ENCODE data around the gene OGG1. TPM values are rescaled to one million over a fixed set of nuclear protein-coding genes. Genes with fewer than 3 reads are reported as not detected.
A peak's percentile ranks its signal among the peaks of the same experiment; 100 is the strongest.

The OGG1 gene
- 10 to 100 TPM; 44.4 to 56.8 (median 50.9) TPM for polyA plus RNA-seq (ENCODE audit: insufficient read length in 3 of 3)

- peak; percentile 90 to 97 (median 94) for DNase-seq (ENCODE audit: low read depth in 3 of 3, low spot score in 2 of 3)
Measured at GRCh38 chr3:9749645-9750555, at the start of gene OGG1. OGG1 (plus strand) TSS chr3:9749952; CDS start chr3:9750287, 335 bp downstream.

DNA sequence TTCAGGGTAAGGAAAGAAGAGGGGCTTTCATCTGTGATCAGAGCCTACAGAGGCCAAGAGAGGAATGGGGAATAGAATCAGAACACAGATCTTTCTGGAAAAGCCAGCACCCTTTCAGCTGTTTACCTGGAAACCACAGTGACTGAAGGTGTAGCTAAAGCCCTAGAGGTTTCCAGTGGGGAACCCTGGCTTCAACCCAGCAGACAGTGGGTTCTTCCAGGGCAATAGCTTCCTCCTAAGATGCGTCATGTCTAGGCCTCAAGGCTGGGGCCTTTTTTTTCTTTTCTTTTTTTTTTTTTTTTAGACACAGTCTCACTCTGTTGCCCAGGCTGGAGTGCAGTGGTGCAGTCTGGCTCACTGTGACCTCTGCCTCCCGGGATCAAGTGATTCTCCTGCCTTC lies 49.2 kb upstream of the OGG1 start:
- DNase-seq (ENCODE audit: low read depth in 3 of 3, low spot score in 2 of 3), result no peak

DNA sequence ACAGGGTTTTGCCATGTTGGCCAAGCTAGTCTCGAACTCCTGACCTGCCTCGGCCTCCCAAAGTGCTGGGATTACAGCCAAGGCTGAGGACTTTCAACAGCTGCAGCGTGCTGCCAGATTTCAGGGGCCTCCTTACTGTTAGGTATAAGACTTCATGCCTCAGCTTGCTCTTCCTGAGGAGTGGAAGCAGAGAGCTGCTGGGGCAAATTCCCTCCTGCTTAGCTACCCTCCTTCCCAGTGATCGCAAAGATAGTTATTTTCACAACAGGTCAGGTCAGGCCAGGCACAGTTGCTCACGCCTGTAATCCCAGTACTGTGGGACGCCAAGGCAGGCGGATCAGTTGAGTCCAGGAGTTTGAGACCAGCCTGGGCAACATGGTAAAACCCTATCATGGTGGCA lies 48.7 kb upstream of the OGG1 start:
- no peak for DNase-seq (ENCODE audit: low read depth in 3 of 3, low spot score in 2 of 3)

GRCh38 chr3:9701711-9702110 lies 48.0 kb upstream of the OGG1 start:
- no peak for DNase-seq (ENCODE audit: low read depth in 3 of 3, low spot score in 2 of 3)

DNA sequence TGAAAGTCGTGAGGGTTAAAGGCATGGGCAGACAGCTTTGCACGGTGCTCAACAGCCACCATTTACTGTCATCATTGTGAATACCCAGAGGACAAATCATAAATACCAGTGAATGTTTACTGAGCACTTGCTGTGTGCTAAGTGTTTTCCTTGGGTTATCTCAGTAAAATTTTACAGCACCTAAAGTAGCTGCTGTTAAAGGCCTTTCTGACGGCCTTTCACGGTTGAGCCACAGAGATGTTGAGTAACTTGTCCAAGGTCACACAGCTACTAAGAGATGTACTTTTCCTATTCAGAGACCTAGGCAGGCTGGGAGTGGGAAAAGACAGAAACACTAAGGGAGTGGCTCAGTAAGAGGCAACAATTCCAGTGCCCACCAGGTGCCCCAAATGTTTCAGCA lies 46.5 kb upstream of the OGG1 start:
- DNase-seq (ENCODE audit: low read depth in 3 of 3, low spot score in 2 of 3), result no peak

DNA sequence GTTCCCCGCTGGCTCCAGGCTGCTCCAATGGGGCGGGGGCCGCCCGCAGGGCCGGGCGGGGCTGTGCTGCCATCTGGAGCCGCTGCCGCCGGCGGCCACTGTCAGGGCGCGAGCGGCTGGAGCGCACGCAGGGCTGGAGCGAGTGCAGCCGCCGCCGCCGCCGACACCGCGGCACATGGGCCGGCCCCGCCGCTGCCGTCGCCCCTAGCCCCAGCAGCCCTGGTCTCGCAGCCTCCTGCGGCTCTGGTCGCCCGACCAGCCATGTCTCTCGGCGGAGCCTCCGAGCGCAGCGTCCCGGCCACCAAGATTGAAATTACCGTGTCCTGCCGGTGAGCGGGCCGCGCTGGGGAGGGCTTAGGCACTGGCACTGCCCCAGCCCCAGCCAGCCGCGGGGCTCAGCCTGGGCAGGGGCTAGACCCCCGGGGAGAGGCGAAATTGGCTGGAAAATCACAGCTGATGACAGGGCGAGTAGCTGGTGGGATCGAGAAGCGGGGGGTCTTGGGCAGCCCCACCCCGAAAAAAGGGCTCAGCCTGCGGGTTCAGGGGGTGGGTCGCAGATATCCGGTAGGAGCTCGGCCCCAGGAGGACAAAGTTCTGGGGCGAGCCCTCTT lies 45.9 kb upstream of the OGG1 start, which contains the start of gene CPNE9:
TSS of gene CPNE9 (plus strand) at position 98 of the 611 bp plus-strand sequence. CDS start at position 262, 164 bp downstream.
- no peak for DNase-seq (ENCODE audit: low read depth in 3 of 3, low spot score in 2 of 3)

DNA sequence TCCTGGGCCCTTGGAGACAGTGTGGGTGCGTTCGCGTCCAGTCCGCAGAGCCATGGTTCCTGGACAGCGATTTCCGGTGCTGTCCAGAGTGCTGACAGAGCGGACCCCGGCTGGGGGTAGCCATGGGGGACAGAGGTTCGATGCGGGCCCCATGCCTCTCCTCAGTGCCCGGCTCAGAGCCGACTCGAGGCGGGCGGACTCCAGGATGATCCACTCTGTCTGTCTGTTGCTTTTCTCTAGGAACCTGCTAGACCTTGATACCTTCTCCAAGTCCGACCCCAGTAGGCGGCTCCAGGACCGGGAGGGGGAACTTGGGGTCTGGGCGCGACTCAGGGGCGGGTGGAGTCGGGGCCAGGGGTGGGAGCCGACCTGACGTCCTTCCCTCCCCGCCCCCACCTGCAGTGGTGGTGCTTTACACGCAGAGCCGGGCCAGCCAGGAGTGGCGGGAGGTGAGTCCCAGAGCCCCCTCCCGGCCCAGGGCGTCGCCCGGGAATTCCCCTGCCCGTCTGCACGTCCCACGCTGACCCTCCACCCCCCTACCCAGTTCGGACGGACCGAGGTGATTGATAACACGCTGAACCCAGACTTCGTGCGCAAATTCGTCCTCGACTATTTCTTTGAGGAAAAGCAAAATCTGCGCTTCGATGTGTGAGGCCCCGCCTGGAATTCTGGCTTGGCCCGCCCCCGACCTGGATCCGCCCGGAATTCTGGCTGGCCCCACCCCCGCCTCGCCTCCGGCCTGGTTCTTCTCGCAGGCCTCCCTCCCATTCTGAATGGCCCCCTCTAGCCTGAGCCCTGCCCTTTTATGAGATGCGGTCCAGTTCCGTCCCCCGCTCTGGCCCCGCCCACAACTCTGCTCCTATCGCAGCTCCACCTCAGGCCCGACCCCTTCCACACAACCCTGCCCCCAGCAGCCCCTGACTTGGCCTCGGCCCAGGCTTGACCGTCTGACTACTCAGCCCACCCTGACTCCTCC lies 45.1 kb upstream of the OGG1 start:
- peak; percentile 13 to 32 (median 31) for DNase-seq (ENCODE audit: low read depth in 3 of 3, low spot score in 2 of 3)

DNA sequence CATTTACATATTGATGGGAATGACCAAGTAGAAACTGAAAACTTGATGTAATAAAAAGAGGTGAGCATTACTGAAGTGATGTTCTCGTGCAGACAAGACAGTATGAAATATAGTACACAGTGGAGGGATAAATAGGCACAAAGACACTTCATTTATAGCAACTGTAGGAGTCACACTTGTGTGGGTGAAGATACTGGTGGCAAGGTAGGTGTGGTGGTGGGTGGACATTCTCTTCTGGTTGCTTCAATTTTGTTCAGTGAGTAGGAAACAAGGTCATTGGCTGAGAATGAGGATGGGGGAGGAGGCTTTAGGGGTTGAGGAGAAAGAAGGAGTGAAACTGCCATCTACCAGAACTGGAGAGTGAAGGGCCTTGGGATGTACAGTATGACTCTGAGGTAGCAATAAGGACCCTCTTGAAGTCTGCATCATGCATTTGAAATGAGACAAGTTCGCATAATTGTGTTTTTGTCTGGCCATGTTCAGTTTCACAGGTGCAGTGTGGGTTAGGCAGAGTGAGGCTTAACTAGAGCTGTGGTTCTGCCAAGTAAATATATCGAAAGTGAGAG lies 39.5 kb upstream of the OGG1 start:
- DNase-seq (ENCODE audit: low read depth in 3 of 3, low spot score in 2 of 3), result no peak

GRCh38 chr3:9712415-9712814 lies 37.3 kb upstream of the OGG1 start:
- no peak for DNase-seq (ENCODE audit: low read depth in 3 of 3, low spot score in 2 of 3)

GRCh38 chr3:9713142-9713541 lies 36.6 kb upstream of the OGG1 start:
- DNase-seq (ENCODE audit: low read depth in 3 of 3, low spot score in 2 of 3), result no peak

DNA sequence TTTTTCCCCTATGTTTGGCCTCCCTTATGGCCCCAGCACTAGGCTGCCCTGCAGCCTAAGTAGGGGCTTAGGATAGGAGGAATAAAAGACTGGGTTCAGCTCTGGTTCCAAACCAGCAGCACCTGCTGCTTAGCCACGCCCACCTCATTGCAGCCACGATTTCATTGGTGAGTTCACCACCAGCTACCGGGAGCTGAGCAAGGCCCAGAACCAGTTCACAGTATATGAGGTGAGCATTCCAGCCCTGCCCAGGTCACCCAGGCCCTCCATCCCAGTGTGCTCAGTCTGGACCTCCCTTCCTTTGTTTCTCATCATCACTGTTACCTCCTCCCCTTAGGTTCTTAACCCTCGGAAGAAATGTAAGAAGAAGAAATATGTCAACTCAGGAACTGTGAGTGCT lies 34.6 kb upstream of the OGG1 start:
- DNase-seq (ENCODE audit: low read depth in 3 of 3, low spot score in 2 of 3), result no peak

DNA sequence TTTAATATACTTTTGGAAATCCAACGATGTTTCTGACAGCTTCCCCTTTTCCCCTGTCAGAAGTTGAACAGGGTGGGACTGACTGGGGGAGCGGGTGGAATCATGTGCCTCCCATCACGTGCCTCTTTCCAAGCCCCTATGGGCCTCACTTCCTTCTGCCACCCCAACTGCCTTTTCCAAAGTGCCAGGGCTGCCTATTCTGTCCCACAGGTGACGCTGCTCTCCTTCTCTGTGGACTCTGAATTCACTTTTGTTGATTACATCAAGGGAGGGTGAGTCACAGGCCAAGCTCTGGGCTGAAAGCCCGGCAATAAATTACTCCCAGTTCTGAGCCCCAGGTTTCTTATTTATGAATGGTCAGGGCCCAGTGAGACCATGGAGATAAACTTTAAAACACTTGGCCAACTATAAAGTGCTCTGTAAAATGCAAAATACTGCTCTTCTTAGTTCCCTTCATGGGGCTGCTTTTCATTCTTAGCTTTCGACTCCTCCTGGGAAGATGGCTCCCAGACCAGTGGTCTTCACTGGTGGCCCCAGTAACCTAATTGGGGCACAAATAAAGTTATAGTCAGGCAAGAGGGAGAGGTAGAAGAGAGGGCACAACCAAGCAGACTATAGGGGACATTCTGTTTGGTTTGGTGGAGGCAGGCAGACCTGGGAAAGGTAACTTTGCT lies 33.9 kb upstream of the OGG1 start:
- no peak for DNase-seq (ENCODE audit: low read depth in 3 of 3, low spot score in 2 of 3)

DNA sequence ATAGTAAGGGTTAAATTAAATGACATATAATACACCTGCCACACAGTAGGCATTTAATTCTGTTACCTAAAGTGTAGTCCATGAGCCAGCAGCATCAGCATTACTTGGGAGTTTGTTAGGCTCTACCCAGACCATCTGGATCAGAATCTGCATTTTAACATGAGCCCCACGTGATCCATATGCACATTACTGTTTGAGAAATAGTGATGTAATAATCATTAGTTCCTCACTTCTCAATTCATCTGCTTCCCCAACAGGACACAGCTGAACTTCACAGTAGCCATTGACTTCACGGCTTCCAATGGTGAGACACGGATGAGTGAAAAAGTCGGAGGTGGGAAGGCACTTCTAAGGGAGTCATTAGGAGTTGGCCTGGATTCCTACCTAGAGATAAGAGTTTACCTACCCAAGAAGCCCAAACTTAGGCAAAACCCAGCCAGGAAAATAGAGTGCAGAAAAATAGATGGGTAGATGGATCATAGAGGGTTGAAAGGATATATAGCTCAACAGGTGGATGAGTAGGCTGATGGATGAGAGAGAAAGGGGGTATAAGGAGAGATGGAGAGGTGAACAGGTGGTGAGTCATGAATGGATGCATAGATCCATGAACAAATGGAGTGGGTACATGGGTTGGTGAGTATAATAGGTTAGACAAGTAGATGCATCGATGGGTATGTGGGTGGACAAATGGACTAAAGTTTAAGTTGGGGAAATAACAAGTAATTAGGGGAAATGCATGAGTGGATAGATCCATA lies 32.8 kb upstream of the OGG1 start:
- DNase-seq (ENCODE audit: low read depth in 3 of 3, low spot score in 2 of 3), result no peak

- no peak for DNase-seq (ENCODE audit: low read depth in 3 of 3, low spot score in 2 of 3)
Measured at GRCh38 chr3:9717563-9717962, 32.2 kb upstream of the OGG1 start.

GRCh38 chr3:9718118-9718517 lies 31.6 kb upstream of the OGG1 start:
- DNase-seq (ENCODE audit: low read depth in 3 of 3, low spot score in 2 of 3), result no peak

DNA sequence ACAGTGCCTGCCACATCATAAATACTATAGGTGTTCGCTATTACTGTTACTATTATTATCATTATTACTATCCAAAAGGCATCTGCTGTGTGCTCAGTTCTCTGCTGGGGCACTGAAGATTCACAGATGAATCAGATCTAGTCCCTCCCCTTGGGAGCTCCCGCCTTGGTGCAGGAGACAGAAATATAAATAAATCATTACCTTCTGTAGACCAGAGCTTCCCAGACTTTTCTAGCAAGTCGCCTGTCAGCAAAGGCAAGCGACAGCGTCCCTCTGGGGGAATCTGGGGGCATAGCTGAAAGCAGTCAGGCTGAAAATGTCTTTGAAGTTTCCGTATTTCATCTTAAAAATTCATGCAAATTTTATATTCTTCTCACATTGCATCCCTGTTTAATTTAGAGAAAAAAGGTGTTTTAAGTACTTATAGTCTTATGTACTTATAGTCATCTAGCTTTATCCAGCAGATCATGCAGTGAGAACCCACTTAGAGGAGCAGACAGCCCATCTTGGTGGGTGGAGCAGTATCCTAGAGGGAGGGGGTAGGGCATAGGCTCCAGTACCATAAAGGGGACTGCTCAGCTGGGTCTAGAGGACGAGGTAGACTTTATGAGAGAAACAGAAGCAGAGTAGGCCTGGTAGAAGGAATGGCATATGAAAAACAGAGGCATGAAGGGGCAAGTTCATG lies 28.6 kb upstream of the OGG1 start:
- no peak for DNase-seq (ENCODE audit: low read depth in 3 of 3, low spot score in 2 of 3)

DNA sequence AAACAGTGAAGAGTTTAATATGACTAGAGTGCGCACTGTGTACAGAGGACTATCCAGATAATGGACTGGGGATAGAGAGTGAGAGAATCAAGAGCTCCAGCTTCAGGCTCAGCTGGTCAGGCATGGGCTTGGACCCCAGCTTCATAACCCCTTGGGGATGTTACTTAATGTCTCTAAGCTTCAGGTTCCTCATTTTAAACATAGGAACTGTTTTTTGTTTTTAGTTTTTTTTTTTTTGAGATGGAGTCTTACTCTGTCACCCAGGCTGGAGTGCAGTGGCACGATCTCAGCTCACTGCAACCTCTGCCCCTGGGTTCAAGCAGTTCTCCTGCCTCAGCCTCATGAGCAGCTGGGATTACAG lies 28.1 kb upstream of the OGG1 start:
- DNase-seq (ENCODE audit: low read depth in 3 of 3, low spot score in 2 of 3), result no peak

- no peak for DNase-seq (ENCODE audit: low read depth in 3 of 3, low spot score in 2 of 3)
Measured at GRCh38 chr3:9725775-9726515, 23.8 kb upstream of the OGG1 start.

Data from right renal cortex interstitium (tissue), 3 donors.